ENCODE results near the gene WDR12.

- TF ChIP-seq CTCF (IDR thresholded peaks at IDR 0.05; ENCODE audit: extremely low read depth in 1 of 2, insufficient read depth in 1 of 2, low read depth in 1 of 2, low read length in 2 of 2) (no peak), MYC (IDR thresholded peaks at IDR 0.05; ENCODE audit: low read depth, low read length) (no peak), MAX (IDR thresholded peaks at IDR 0.05; ENCODE audit: insufficient read depth, insufficient read length) (no peak), JUN (IDR thresholded peaks at IDR 0.05; ENCODE audit: borderline replicate concordance, insufficient read depth, insufficient read length, low read depth) (no peak), POLR2A (IDR thresholded peaks at IDR 0.05; ENCODE audit: low read depth, low read length) (no peak), EZH2 (IDR thresholded peaks at IDR 0.05; ENCODE audit: borderline replicate concordance, low read depth, low read length, severe bottlenecking) (no peak), POLR2AphosphoS5 (IDR thresholded peaks at IDR 0.05; ENCODE audit: insufficient read depth, low read depth, low read length) (no peak), FOS (IDR thresholded peaks at IDR 0.05; ENCODE audit: borderline replicate concordance, insufficient read depth, low read length) (no peak)
Observed at GRCh38 chr2:202841090-202841867, 70.2 kb downstream of the WDR12 start.

Data from endothelial cell of umbilical vein (primary cell).